B cell (primary cell): ENCODE data around the gene C9orf43. TPM values are rescaled to one million over a fixed set of nuclear protein-coding genes. Genes with fewer than 3 reads are reported as not detected.

Experiments
- ATAC-seq: fragments of 200-7000 bp; cut with Tn5 transposase; one replicate; pipeline ENCODE4 v1.10.0; 2021; ENCODE audit warnings: low read depth, mild to moderate bottlenecking, moderate number of reproducible peaks, moderate library complexity
- CTCF ChIA-PET: fragments of 350-600 bp; sonication (Branson Sonifier 250); formaldehyde crosslinking; loops from one replicate; lab custom pipeline; 2021; ENCODE audit warnings: antibody characterized with exemption, inconsistent platforms; lab: Charles Lee
- POLR2A ChIA-PET: fragments of 350-600 bp; sonication (Branson Sonifier 250); formaldehyde crosslinking; loops from one replicate; lab custom pipeline; 2021; ENCODE audit warnings: antibody characterized with exemption; lab: Charles Lee
- DNase-seq: peaks from one replicate; pipeline ENCODE4 v3.0.0; 2013
- H2AFZ ChIP-seq: 2 replicates; pipeline ENCODE4 v1.6.1; 2012; ENCODE audit warnings: mild to moderate bottlenecking, low read depth, low read length; ENCODE audit not compliant: insufficient read depth, poor library complexity, severe bottlenecking
- H3K27ac ChIP-seq, 2 donors: 1 replicate in 1 of 2; 2 replicates in 1 of 2; pipeline ENCODE4 v1.5.1; 2012 to 2013; ENCODE audit warnings: low read length in 2 of 2, mild to moderate bottlenecking in 2 of 2, moderate library complexity in 1 of 2
- H3K27me3 ChIP-seq, 4 experiments: fragments of 200-600 bp in 1 of 4; sonication (generic) in 1 of 4; replicated peaks in 1 of 4; 1 replicate in 2 of 4; 2 replicates in 2 of 4; pipeline versions ENCODE4 v1.6.1 to v1.7.0; 2013 to 2016; ENCODE audit warnings: low read length in 3 of 4, mild to moderate bottlenecking in 2 of 4, mixed read lengths in 1 of 4, moderate library complexity in 1 of 4; ENCODE audit not compliant: insufficient read depth in 4 of 4, control insufficient read depth in 3 of 4; ENCODE audit errors: control extremely low read depth in 1 of 4
- H3K36me3 ChIP-seq, 2 experiments: replicated peaks in 1 of 2; 1 replicate in 1 of 2; 2 replicates in 1 of 2; pipeline versions ENCODE4 v1.6.1 to v1.7.1; 2013; ENCODE audit warnings: low read length in 1 of 2; ENCODE audit not compliant: insufficient read depth in 2 of 2, control insufficient read depth in 1 of 2; ENCODE audit errors: control extremely low read depth in 1 of 2, extremely low read depth in 1 of 2
- H3K4me1 ChIP-seq, 2 donors: fragments of 200-600 bp in 1 of 2; sonication (generic) in 1 of 2; 1 replicate in 1 of 2; 2 replicates in 1 of 2; pipeline versions ENCODE4 v1.5.1 to v1.6.1; 2013 to 2017; ENCODE audit warnings: low read length in 2 of 2; ENCODE audit not compliant: control insufficient read depth in 2 of 2, insufficient read depth in 2 of 2
- H3K4me2 ChIP-seq: replicated peaks from 2 replicates; pipeline ENCODE3; 2012; ENCODE audit warnings: mild to moderate bottlenecking, low read depth, low read length; ENCODE audit not compliant: poor library complexity, severe bottlenecking
- H3K4me3 ChIP-seq, 5 experiments: fragments of 200-600 bp in 1 of 5; sonication (generic) in 1 of 5; 1 replicate in 3 of 5; 2 replicates in 2 of 5; pipeline versions ENCODE4 v1.5.1 to v1.7.0; 2011 to 2016; ENCODE audit warnings: low read length in 4 of 5, mild to moderate bottlenecking in 4 of 5, low read depth in 2 of 5, control low read depth in 1 of 5, moderate library complexity in 1 of 5; ENCODE audit not compliant: insufficient read depth in 1 of 5; ENCODE audit errors: control extremely low read depth in 1 of 5, extremely low read depth in 1 of 5
- H3K79me2 ChIP-seq: fragments of 200-600 bp; sonication (generic); one replicate; pipeline ENCODE4 v1.6.0; 2016; ENCODE audit warnings: low read length; ENCODE audit not compliant: control insufficient read depth, insufficient read depth
- H3K9ac ChIP-seq: fragments of 200-600 bp; sonication (generic); 2 replicates; pipeline ENCODE4 v1.6.1; 2017; ENCODE audit warnings: mild to moderate bottlenecking, low read length, moderate library complexity
- H3K9me3 ChIP-seq, 3 donors: one replicate each; pipeline versions ENCODE4 v1.6.1 to v1.7.1; 2013; ENCODE audit warnings: low read length in 2 of 3; ENCODE audit not compliant: control insufficient read depth in 2 of 3, insufficient read depth in 1 of 3; ENCODE audit errors: control extremely low read depth in 1 of 3
- H4K20me1 ChIP-seq: 2 replicates; pipeline ENCODE4 v1.6.0; 2012; ENCODE audit warnings: mild to moderate bottlenecking, low read length; ENCODE audit not compliant: insufficient read depth, control insufficient read depth, poor library complexity, severe bottlenecking
- H3K27ac Mint-ChIP-seq: one replicate; pipeline ENCODE4 v1.8.0; 2021; ENCODE audit warnings: mixed read lengths
- H3K27me3 Mint-ChIP-seq: one replicate; pipeline ENCODE4 v1.8.0; 2021; ENCODE audit warnings: mixed read lengths
- H3K4me1 Mint-ChIP-seq: one replicate; pipeline ENCODE4 v1.8.0; 2021; ENCODE audit warnings: mixed read lengths
- H3K4me3 Mint-ChIP-seq: one replicate; pipeline ENCODE4 v1.8.0; 2021; ENCODE audit warnings: mixed read lengths
- H3K9me3 Mint-ChIP-seq: one replicate; pipeline ENCODE4 v1.8.0; 2022; ENCODE audit warnings: mixed read lengths; ENCODE audit not compliant: insufficient read depth
- EZH2 ChIP-seq: IDR thresholded peaks from 2 replicates; pipeline ENCODE4 v1.6.1; 2012; ENCODE audit warnings: borderline replicate concordance, low read depth, mild to moderate bottlenecking, moderate library complexity, low read length; ENCODE audit not compliant: insufficient read depth, poor library complexity, severe bottlenecking
- WGBS: methylation state at CpG from one replicate; pipeline ENCODE4 v1.1.5; 2013; ENCODE audit warnings: missing lambda C conversion rate; ENCODE audit not compliant: insufficient coverage; 5-methylcytosine and 5-hydroxymethylcytosine counted together
- intact Hi-C: fragments of 100-400 bp; cut with micrococcal nuclease; formaldehyde crosslinking; loops from one replicate; pipeline ENCODE4 v1.10.0; 2022
- polyA plus RNA-seq: library from polyadenylated mRNA; depleted of rRNA; stranded (reverse); fragments of >200 nt; gene quantifications from 2 replicates; pipeline ENCODE4 v1.2.3, GENCODE V29; 2012
- total RNA-seq, 2 donors: library from RNA; stranded (reverse); fragments of 120-200 nt in 1 of 2; gene quantifications; 1 replicate in 1 of 2; 2 replicates in 1 of 2; pipeline versions ENCODE4 v1.2.3 to v1.2.4, GENCODE V29; 2013 to 2022
- TF ChIP-seq, protein P1 (sequence below): fragments of 200-600 bp; IDR thresholded peaks from one replicate; pipeline ENCODE4 v1.8.0; 2022; ENCODE audit warnings: antibody characterized with exemption, mild to moderate bottlenecking

Gene C9orf43
- total and polyA plus RNA-seq, 2 donors (not counting 1 experiment from before 2014, with no cell fraction given) = 0.57 to 1.7 TPM

DNA sequence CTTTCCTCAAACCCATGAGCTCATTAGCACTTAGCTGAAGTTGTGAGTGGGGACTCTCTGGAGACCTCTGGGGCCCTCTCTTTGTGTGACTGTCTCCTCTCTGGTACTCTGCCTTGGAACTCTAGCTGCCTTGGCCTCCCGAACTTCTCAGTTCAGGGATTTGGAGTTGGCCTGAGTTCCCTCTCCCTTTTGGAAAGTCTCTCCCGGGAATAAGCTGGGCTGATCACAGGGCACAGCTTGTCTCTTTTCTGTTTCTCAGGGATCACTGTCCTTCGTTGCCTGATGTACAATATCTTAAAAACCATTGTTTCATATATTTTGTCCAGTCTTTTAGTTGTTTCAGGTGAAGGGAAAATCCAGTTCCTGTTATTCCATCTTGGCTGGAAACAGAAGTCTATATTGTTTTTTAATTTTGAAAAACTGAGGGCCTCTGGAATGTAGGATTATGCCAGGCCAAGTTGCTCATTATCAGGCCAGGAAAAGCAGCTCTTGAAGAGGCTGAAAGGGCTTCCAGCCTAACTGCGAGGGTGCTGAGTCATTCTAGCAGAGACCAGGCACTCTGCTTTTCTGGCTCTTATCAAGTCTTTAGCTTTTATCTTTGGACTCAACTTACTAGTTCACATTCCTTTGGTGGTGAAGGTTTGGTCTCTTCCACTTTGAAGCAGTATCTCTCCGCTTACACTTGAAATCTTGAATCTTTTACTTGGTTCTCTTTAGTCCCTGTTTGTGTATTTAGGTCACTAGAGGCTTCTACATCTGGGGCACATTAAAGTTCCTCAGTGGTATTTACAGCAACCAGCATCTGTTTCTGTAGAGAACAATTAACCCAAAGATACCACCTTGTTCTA, 44.6 kb downstream of the C9orf43 start:
- Histone ChIP-seq H3K4me1 (no peaks in the 10 kb centered on the region), H3K4me2 (no peak overlapping the region), H3K36me3 (no peaks in the 10 kb centered on the region), H4K20me1 (no peaks in the 10 kb centered on the region), H2AFZ (no peak overlapping the region), H3K4me3 (no peak overlapping the region), H3K27ac (no peak overlapping the region), H3K9ac (no peak overlapping the region), H3K79me2 (no peaks in the 10 kb centered on the region), H3K9me3 (no peaks in the 10 kb centered on the region), H3K27me3 (no peaks in the 10 kb centered on the region)
- no peak overlapping the region for H3K27ac Mint-ChIP-seq
- DNase-seq (no peak), ATAC-seq (no peak)
- WGBS = 60% methylated on average over 2 of the region's 5 CpGs
- ChIA-PET POLR2A (interaction anchor here (0.7 kb wide), 1 partner anchor 106 kb away, joined by 7 read pairs; no protein-coding TSS in a partner anchor), CTCF (interaction anchor here (0.7 to 3.9 kb wide), 6 partner anchors 9 to 202 kb away, joined by 3 to 32 read pairs (median 8); no protein-coding TSS in a partner anchor)
- H3K4me3 Mint-ChIP-seq = no peak overlapping the region
- H3K9me3 Mint-ChIP-seq = no peaks in the 10 kb centered on the region
- TF ChIP-seq, protein P1, sequence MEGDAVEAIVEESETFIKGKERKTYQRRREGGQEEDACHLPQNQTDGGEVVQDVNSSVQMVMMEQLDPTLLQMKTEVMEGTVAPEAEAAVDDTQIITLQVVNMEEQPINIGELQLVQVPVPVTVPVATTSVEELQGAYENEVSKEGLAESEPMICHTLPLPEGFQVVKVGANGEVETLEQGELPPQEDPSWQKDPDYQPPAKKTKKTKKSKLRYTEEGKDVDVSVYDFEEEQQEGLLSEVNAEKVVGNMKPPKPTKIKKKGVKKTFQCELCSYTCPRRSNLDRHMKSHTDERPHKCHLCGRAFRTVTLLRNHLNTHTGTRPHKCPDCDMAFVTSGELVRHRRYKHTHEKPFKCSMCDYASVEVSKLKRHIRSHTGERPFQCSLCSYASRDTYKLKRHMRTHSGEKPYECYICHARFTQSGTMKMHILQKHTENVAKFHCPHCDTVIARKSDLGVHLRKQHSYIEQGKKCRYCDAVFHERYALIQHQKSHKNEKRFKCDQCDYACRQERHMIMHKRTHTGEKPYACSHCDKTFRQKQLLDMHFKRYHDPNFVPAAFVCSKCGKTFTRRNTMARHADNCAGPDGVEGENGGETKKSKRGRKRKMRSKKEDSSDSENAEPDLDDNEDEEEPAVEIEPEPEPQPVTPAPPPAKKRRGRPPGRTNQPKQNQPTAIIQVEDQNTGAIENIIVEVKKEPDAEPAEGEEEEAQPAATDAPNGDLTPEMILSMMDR = no peak
- no peak for TF ChIP-seq EZH2
- H3K27me3 Mint-ChIP-seq = no peaks in the 10 kb centered on the region
- no peaks in the 10 kb centered on the region for H3K4me1 Mint-ChIP-seq
- intact Hi-C loops = no loop called here

- no peak overlapping the region for H3K4me3 Mint-ChIP-seq
- no peaks in the 10 kb centered on the region for H3K9me3 Mint-ChIP-seq
- no CpG with 5 or more reads among the region's 2 CpGs for WGBS
- no peak overlapping the region for H3K27ac ChIP-seq
- ChIA-PET POLR2A (no interaction called here), CTCF (interaction anchor here (3.2 to 3.9 kb wide), 2 partner anchors 10 to 201 kb away, joined by 11 to 32 read pairs; no protein-coding TSS in a partner anchor)
- no peaks in the 10 kb centered on the region for H3K4me1 Mint-ChIP-seq
- H3K27ac Mint-ChIP-seq = no peak overlapping the region
- H4K20me1 ChIP-seq = no peaks in the 10 kb centered on the region
- no peak overlapping the region for H3K9ac ChIP-seq
- H3K36me3 ChIP-seq = no peaks in the 10 kb centered on the region
- no peaks in the 10 kb centered on the region for H3K27me3 ChIP-seq
- no peak overlapping the region for H3K4me2 ChIP-seq
- H3K4me1 ChIP-seq = no peaks in the 10 kb centered on the region
- no peak overlapping the region for H2AFZ ChIP-seq
- DNase-seq = no peak
- no peak overlapping the region for H3K4me3 ChIP-seq
- TF ChIP-seq EZH2 = no peak
- TF ChIP-seq, protein P1 = no peak
- intact Hi-C loops = no loop called here
- H3K27me3 Mint-ChIP-seq = no peaks in the 10 kb centered on the region
- ATAC-seq = no peak
- H3K79me2 ChIP-seq = no peaks in the 10 kb centered on the region
- H3K9me3 ChIP-seq = no peaks in the 10 kb centered on the region
Measured at GRCh38 chr9:113456235-113456634, 45.7 kb downstream of the C9orf43 start.
